ENCODE data around the gene USO1.
A peak's percentile ranks its signal among the peaks of the same experiment; 100 is the strongest.

The USO1 gene

DNA sequence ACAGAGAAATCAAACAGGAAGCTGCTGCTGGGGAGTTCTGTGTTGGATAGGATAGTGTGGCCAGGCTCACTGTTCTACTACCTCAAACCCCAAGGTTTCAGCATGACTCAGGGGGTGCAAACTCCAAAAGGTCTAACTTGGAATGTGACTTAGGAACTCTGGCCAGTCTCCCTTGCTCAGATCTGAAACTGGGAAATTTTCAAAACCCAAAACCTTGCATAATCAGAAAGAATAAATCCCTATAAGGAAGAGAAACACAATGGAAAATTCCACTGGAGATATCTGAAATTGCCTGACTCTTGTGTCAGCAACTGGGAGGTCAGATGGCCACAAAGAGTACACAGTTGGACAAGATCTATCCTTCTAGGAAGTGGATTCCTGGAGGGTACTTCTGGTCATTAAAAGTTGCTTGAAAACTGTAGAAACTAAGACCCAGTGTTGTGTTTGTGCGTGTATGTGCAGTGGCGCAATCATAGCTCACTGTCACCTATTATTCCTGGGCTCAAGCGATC is 119.8 kb downstream of the USO1 start:
- peak; percentile 89 for DNase-seq (ENCODE audit: low read depth)

GRCh38 chr4:75845992-75846391 is 121.6 kb downstream of the USO1 start:
- no peak for DNase-seq (ENCODE audit: low read depth)

GRCh38 chr4:75848171-75848760 is 123.9 kb downstream of the USO1 start:
- peak; percentile 85 for DNase-seq (ENCODE audit: low read depth)

- DNase-seq (ENCODE audit: low read depth), result no peak
Measured at GRCh38 chr4:75848891-75849290, 124.5 kb downstream of the USO1 start.

DNA sequence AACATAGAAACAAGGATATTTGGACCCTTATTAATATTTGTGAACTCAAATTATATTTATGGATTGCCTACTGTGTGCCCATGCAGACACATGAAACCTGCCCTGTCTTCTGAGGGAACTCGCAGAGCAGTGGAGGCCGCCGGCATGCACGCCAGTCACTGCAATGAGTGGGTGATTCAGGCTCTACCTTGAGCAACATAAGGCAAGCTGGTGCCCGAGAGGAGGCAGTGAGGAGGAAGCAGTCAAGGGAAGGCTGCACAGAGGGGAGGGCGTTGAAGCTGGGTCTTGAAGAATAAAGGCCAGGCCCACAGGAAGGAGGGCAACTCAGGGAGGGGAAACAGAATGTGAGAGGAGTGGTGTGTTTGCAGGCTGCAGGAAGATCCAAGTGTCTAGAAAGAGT is 125.1 kb downstream of the USO1 start:
- no peak for DNase-seq (ENCODE audit: low read depth)

GRCh38 chr4:75858721-75859120 is 134.3 kb downstream of the USO1 start:
- DNase-seq (ENCODE audit: low read depth), result no peak

DNA sequence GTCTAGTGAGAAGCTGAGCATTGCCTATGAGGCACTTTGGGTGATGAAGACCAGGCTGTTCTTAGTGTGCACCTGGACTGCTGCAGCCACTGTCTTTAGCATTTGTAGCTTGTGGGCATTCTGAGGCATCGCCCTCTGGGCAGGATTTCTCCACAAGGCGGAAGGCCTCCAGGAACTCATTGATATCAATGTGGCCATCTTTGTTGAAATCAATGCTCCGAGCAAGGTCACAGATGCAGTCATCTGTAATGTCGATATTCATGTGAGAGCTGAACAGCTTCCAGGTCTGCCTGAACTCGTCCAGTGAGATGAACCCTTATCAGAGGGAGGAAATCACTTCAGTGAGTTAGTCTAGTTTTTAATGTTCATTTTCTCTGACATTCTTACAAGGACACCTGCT is 136.2 kb downstream of the USO1 start:
- no peak for DNase-seq (ENCODE audit: low read depth)
